Sigmoid colon (tissue), 7 donors: ENCODE results near the gene GPSM3. TPM values are rescaled to one million over a fixed set of nuclear protein-coding genes. Genes with fewer than 3 reads are reported as not detected.
A peak's percentile ranks its signal among the peaks of the same experiment; 100 is the strongest.

Source experiments
- DNase-seq: peaks from one replicate; pipeline ENCODE4 v3.0.0-alpha.2; 2019
- H3K27ac ChIP-seq, 4 donors: fragments of 200-600 bp; sonication (generic); one replicate each; pipeline ENCODE4 v1.5.1; 2016 to 2019; ENCODE audit warnings: mild to moderate bottlenecking in 1 of 4
- H3K27me3 ChIP-seq, 3 donors: fragments of 200-600 bp; sonication (generic); one replicate each; pipeline ENCODE4 v1.5.1; 2019; ENCODE audit warnings: mild to moderate bottlenecking in 1 of 3
- H3K36me3 ChIP-seq, 4 donors: fragments of 200-600 bp; sonication (generic); one replicate each; pipeline ENCODE4 v1.5.1; 2016 to 2019
- H3K4me1 ChIP-seq, 4 donors: fragments of 200-600 bp; sonication (generic); one replicate each; pipeline ENCODE4 v1.5.1; 2017 to 2019
- H3K4me3 ChIP-seq, 4 donors: fragments of 200-600 bp; sonication (generic); one replicate each; pipeline ENCODE4 v1.5.1; 2017 to 2019; ENCODE audit warnings: mild to moderate bottlenecking in 2 of 4, moderate library complexity in 1 of 4
- H3K9me3 ChIP-seq, 4 donors: fragments of 200-600 bp in 3 of 4; sonication (generic) in 3 of 4; one replicate each; pipeline versions ENCODE4 v1.5.1 to v1.6.1; 2013 to 2019
- EP300 ChIP-seq, 4 donors: sonication (generic); formaldehyde crosslinking; IDR thresholded peaks; one replicate each; pipeline ENCODE4 v1.6.1; 2017; ENCODE audit warnings: antibody characterized with exemption in 4 of 4
- POLR2A ChIP-seq, 2 donors: fragments of 450-650 bp; IDR thresholded peaks; one replicate each; pipeline ENCODE4 v1.6.1; 2016; ENCODE audit warnings: antibody characterized with exemption in 2 of 2, mild to moderate bottlenecking in 2 of 2, moderate library complexity in 2 of 2
- POLR2AphosphoS5 ChIP-seq, 4 donors: sonication (generic); formaldehyde crosslinking; IDR thresholded peaks; one replicate each; pipeline ENCODE4 v1.6.1; 2017; ENCODE audit warnings: antibody characterized with exemption in 4 of 4
- WGBS, 2 donors: extraction: QIAGEN DNeasy Blood & Tissue Kit; methylation state at CpG; one replicate each; pipeline ENCODE4 v1.1.7; 2013; 5-methylcytosine and 5-hydroxymethylcytosine counted together
- intact Hi-C: fragments of 100-400 bp; cut with DNase I; formaldehyde crosslinking; loops from one replicate; pipeline ENCODE4 v1.15.1; 2023
- polyA plus RNA-seq, 3 donors: library from polyadenylated mRNA; stranded (reverse); fragments of 200-250 nt; gene quantifications; one replicate each; pipeline ENCODE4 v1.2.3, GENCODE V29; 2013
- total RNA-seq, 4 donors: library from RNA; depleted of rRNA; stranded (reverse); fragments of >200 nt; gene quantifications; one replicate each; pipeline ENCODE4 v1.1.0, GENCODE V29; 2016
- TF ChIP-seq, protein P1 (sequence below), 4 experiments: fragments of 450-650 bp in 3 of 4; fragments of 200-600 bp in 1 of 4; IDR thresholded peaks; one replicate each; pipeline ENCODE4 v1.5.1; 2016 to 2019; ENCODE audit warnings: antibody characterized with exemption in 4 of 4, mild to moderate bottlenecking in 3 of 4, moderate library complexity in 2 of 4
- donor health status: healthy with polysubstance abuse.
- donor health status: Bipolar disorder and iron deficiency.
- donor health status: healthy.

GPSM3 gene
- total and polyA plus RNA-seq, 7 donors: 5.0 to 56.2 (median 13.3) TPM

DNA sequence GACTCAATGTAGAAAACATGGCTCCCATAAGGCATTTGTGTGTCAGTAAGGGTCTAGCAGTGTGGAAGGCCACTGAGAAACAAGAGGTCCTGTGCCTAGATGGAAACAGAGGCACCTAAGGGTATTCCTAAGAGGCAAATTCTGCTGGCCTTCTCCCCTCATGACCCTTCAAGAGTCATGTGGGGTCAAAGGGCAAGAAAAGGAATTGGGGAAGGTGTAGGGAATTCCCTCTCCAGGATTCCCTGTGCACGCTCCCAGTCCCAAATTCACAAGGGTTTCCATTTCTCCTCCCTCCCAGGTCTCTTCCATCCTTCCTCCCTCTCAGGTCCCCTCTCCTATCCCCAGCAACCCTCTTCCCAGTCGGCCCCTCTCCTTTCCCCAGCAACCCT, 17.1 kb downstream of the GPSM3 start:
- no peak for TF ChIP-seq POLR2A (IDR thresholded peaks at IDR 0.05)
- TF ChIP-seq, protein P1, sequence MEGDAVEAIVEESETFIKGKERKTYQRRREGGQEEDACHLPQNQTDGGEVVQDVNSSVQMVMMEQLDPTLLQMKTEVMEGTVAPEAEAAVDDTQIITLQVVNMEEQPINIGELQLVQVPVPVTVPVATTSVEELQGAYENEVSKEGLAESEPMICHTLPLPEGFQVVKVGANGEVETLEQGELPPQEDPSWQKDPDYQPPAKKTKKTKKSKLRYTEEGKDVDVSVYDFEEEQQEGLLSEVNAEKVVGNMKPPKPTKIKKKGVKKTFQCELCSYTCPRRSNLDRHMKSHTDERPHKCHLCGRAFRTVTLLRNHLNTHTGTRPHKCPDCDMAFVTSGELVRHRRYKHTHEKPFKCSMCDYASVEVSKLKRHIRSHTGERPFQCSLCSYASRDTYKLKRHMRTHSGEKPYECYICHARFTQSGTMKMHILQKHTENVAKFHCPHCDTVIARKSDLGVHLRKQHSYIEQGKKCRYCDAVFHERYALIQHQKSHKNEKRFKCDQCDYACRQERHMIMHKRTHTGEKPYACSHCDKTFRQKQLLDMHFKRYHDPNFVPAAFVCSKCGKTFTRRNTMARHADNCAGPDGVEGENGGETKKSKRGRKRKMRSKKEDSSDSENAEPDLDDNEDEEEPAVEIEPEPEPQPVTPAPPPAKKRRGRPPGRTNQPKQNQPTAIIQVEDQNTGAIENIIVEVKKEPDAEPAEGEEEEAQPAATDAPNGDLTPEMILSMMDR (IDR thresholded peaks at IDR 0.05): no peak
- TF ChIP-seq EP300 (IDR thresholded peaks at IDR 0.05): no peak
- TF ChIP-seq POLR2AphosphoS5 (IDR thresholded peaks at IDR 0.05): no peak
- H3K27me3 ChIP-seq: no peaks in the 10 kb centered on the region
- WGBS, 2 donors: 8 to 25% methylated on average over 2 of the region's 2 CpGs
- H3K27ac ChIP-seq: peak overlapping the region; percentile 88 to 96 (median 94)
- no peak for DNase-seq
- intact Hi-C loops: loop anchor here (5.0 to 10.0 kb wide), 2 partner anchors 351 to 508 kb away; partner anchors contain the start of genes CSNK2B, HSPA1B and LY6G5B
- H3K4me1 ChIP-seq: peaks cover 0 to 57% (median 44%) of the 10 kb centered on the region in 4 donors
- H3K36me3 ChIP-seq: peaks cover 0 to 20% (median 13%) of the 10 kb centered on the region in 4 donors
- no peaks in the 10 kb centered on the region for H3K9me3 ChIP-seq
- H3K4me3 ChIP-seq: peak overlapping the region; percentile 85 to 97 (median 92)

DNA sequence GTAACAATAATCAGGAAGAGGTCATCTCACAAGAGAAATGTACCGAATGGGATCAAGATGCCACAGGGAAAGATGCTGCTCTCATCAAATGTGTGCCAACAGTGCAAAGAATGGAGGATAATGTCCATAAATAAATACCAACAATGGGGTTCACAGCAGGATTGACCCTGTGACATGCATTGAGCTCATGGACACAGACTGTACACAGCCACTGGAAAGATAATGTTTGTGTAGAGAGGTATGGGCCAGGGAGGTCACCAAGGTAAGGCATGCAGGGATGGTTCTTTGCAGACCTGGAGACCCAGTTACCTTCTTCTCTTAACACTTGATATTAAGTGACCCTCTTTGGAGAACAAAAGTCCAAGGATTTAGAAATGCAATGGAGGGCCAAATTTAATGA, 18.0 kb downstream of the GPSM3 start:
- DNase-seq: no peak
- WGBS, 2 donors: 93 to 94% methylated on average over 1 of the region's 1 CpG
- Histone ChIP-seq H3K36me3 (peaks cover 0 to 20% (median 13%) of the 10 kb centered on the region in 4 donors), H3K9me3 (no peaks in the 10 kb centered on the region), H3K27ac (peak overlapping the region in 1 of 4 donors; percentile 96), H3K4me3 (no peak overlapping the region), H3K27me3 (no peaks in the 10 kb centered on the region), H3K4me1 (peaks cover 0 to 48% (median 35%) of the 10 kb centered on the region in 4 donors)
- TF ChIP-seq, protein P1 (IDR thresholded peaks at IDR 0.05): no peak
- no peak for TF ChIP-seq POLR2A (IDR thresholded peaks at IDR 0.05)
- no peak for TF ChIP-seq EP300 (IDR thresholded peaks at IDR 0.05)
- no peak for TF ChIP-seq POLR2AphosphoS5 (IDR thresholded peaks at IDR 0.05)
- intact Hi-C loops: loop anchor here (10.0 kb wide), 1 partner anchor 350 kb away; the partner anchor contains the start of gene HSPA1B

DNA sequence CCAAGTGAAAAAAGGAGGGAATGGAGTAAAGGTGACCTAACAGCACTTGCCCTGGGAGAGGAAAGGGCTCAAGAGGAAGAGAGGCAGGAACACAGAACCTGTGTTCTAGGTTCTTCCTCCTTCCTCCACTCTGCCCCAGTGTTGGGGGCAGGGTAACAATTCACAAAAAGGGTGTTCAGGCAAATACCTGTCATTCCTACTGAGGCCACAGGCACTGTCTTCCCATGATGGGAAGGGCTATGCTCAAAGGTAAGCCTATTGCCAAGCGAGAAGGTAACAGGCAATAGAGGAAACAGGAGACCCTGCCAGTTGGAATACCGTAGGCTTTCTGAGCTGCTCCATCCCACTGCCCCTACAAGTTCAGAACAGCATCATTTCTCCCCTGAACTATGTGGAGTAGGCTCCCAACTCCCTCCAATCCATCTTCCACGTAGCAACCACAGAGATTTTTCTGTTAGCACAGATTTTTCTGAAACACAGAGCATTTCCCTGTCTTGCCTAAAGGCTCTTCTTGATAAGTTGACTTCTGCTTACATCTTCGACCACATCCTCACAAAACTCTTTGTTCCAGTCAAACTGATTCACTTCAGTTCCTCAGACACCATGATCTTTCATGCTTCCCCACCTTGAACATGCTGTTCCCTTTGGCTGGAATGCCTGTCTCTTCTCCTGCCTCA, 19.3 kb downstream of the GPSM3 start:
- H3K9me3 ChIP-seq: no peaks in the 10 kb centered on the region
- intact Hi-C loops: loop anchor here (10.0 kb wide), 1 partner anchor 348 kb away; the partner anchor contains the start of gene HSPA1B
- H3K27ac ChIP-seq: peak overlapping the region in 1 of 4 donors; percentile 15
- H3K27me3 ChIP-seq: no peaks in the 10 kb centered on the region
- WGBS, 2 donors: 72 to 86% methylated on average over 4 of the region's 4 CpGs
- peaks cover 0 to 40% (median 28%) of the 10 kb centered on the region in 4 donors for H3K4me1 ChIP-seq
- DNase-seq: no peak
- no peak for TF ChIP-seq POLR2AphosphoS5 (IDR thresholded peaks at IDR 0.05)
- TF ChIP-seq, protein P1 (IDR thresholded peaks at IDR 0.05): no peak
- no peak for TF ChIP-seq POLR2A (IDR thresholded peaks at IDR 0.05)
- TF ChIP-seq EP300 (IDR thresholded peaks at IDR 0.05): no peak
- peaks cover 7 to 32% (median 18%) of the 10 kb centered on the region in 4 donors for H3K36me3 ChIP-seq
- no peak overlapping the region for H3K4me3 ChIP-seq

DNA sequence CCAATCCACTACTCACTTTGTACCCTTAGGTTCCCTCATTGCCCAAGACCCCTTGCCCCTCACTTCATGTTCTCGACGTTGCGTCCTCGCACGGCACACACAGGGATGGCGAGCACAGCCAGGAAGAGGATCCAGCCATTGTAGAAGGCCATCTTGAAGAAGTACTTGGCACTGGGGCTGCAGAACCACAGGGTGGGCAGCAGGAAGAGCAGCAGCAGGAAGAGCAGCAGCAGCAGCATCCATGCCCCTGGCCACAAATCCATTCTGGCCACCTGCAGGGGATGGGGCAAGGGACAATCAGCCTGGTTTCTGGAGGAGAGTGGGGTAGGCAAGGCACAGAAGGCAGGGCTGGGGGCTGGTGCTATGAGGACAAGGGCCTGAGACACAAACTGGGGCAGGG, 21.2 kb downstream of the GPSM3 start:
- TF ChIP-seq POLR2A (IDR thresholded peaks at IDR 0.05) (no peak), POLR2AphosphoS5 (IDR thresholded peaks at IDR 0.05) (no peak)
- Histone ChIP-seq H3K27me3 (no peaks in the 10 kb centered on the region), H3K27ac (no peak overlapping the region), H3K4me3 (no peak overlapping the region), H3K9me3 (no peaks in the 10 kb centered on the region), H3K36me3 (peaks cover 22 to 51% (median 26%) of the 10 kb centered on the region in 4 donors), H3K4me1 (peaks cover 0 to 32% (median 18%) of the 10 kb centered on the region in 4 donors)
- no peak for DNase-seq
- WGBS, 2 donors: 96 to 97% methylated on average over 6 of the region's 6 CpGs
- intact Hi-C loops: loop anchor here (10.0 kb wide), 1 partner anchor 346 kb away; the partner anchor contains the start of gene HSPA1B

DNA sequence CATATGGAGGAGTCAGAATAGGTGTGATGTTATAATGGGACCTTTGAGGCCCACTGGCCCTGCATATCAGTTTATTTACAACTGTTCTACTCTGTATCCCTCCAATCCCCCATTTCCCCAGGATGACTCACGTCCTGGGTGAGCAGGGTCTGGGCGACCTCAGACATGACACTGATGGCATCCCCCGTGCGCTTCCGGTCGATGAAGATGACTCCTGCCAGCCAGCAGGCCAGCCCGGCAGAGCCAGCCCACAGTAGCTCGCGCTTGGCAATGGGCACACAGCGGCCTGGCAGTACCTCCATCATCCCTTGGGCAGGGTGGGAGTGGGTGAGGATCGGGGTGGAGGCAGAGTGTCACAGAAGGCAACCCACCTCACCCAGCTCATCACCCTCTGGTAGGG, 22.1 kb downstream of the GPSM3 start:
- no peak for DNase-seq
- H3K27me3 ChIP-seq: no peaks in the 10 kb centered on the region
- H3K9me3 ChIP-seq: no peaks in the 10 kb centered on the region
- peaks cover 0 to 31% (median 13%) of the 10 kb centered on the region in 4 donors for H3K4me1 ChIP-seq
- no peak overlapping the region for H3K27ac ChIP-seq
- WGBS, 2 donors: 94 to 96% methylated on average over 11 of the region's 11 CpGs
- no peak for TF ChIP-seq POLR2A (IDR thresholded peaks at IDR 0.05)
- TF ChIP-seq EP300 (IDR thresholded peaks at IDR 0.05): no peak
- TF ChIP-seq, protein P1 (IDR thresholded peaks at IDR 0.05): no peak
- no peak for TF ChIP-seq POLR2AphosphoS5 (IDR thresholded peaks at IDR 0.05)
- intact Hi-C loops: loop anchor here (10.0 kb wide), 1 partner anchor 345 kb away; the partner anchor contains the start of gene HSPA1B
- no peak overlapping the region for H3K4me3 ChIP-seq
- H3K36me3 ChIP-seq: peaks cover 27 to 61% (median 29%) of the 10 kb centered on the region in 4 donors
